ENCODE measurements around the gene FRY.
"Not testable (repeated sequence)": the region's sequence is repeated elsewhere in the genome, so short reads cannot be mapped to it uniquely, and the experiment has no call there.

FRY gene

GRCh38 chr13:32040052-32040642 lies 8.6 kb downstream of the FRY start:
- in situ Hi-C loops (cut with HindIII; ENCODE audit: low sequenced_read_pairs) = no loop called here

DNA sequence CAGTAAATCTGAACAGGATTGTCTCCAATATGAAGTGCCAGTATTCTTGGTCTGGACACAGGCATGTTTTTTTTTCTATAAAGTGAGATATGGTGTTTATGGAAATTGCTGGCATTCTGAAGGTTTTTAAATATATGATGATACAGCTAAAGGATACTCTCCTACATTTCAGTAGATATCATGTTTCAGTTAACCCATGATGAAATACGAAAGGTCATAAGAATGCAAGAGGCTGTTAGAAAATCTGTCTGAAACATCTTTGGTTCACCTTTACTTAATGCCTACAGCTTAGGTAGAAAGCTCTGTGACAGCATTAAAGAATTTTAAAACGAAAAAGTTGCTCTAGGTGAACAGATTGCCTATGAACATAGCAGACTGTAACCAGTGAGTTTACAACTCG lies 9.1 kb downstream of the FRY start:
- in situ Hi-C loops (cut with HindIII; ENCODE audit: low sequenced_read_pairs) = no loop called here

- in situ Hi-C loops (cut with HindIII; ENCODE audit: low sequenced_read_pairs) = no loop called here
These were observed 9.9 kb downstream of the FRY start for GRCh38 chr13:32041429-32041828.

- in situ Hi-C loops (cut with HindIII; ENCODE audit: low sequenced_read_pairs) = no loop called here
These were observed 11.0 kb downstream of the FRY start for GRCh38 chr13:32042551-32042950.

DNA sequence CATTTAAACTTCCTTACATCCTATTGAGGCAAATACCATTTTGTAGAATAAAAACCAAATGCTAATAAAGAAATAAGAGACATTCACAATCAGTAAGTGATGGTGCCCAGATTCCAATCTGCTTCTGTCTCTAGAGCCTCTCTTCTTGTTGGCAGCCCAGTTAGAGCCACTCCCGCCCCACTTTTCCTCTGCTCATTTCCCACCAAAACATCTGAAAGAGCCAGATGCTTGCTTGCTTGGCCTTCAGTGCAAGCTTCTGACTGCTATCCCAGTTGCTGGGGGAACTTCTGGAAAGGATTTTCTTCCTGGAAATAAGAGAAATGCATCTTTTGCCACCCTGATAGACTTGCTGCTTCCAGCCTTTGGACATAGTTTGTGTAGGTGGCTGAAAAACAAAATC lies 12.9 kb downstream of the FRY start:
- in situ Hi-C loops (cut with HindIII; ENCODE audit: low sequenced_read_pairs) = no loop called here

DNA sequence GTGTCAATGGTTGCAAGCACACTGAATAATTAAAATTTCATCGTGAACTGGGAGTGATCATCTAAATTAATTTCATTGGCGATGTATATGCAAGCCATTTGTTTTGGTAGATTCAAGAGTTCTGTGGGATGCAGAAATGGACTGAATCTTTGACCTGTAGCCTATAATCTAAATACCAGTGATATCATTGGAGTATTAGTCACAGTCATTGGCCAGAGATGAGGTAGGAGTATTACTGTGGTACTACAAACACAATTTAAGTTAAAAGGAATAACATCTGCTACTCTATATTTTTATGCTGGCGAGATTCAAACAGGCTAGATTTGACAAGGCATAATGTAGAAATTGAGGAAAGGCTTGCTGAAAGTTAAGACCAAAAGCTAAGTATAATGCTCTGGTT lies 14.0 kb downstream of the FRY start:
- in situ Hi-C loops (cut with HindIII; ENCODE audit: low sequenced_read_pairs) = no loop called here

DNA sequence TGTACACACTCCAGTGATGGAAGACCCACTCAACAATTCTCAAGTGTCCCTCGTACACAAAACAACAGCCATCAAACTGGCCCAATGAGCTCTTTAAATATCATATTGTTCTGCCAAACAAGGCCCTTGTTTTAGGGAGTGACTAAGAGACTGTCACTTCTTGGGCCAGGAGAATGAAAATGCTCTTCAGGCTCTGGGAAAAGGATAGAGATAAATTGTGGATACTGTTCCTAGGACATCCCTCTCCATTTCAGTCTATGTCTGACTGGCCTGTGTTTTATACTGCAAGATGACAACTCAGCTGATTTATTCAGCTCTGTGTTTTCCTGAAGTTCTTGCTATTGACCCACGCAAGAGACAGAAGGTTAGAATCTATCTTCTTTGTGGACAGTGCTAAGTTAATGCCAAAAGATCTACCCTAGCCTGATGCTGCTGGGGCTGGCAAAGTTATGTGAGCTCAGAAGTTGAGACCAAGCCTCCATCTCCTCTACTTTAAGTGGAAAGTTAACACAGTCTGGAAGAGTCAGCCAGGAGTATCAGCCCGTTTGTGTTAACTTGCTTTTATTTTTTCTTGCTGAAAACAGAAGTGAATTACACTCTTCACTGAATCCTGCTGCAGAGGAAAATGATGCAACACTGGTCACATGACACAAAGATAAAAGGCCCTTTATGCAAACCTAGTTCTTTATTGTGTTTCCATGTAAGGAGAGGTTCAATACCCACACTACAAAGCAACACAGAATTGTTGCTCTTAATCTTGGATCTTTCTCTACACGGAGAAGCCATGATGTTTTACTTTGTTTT lies 14.6 kb downstream of the FRY start:
- in situ Hi-C loops (cut with HindIII; ENCODE audit: low sequenced_read_pairs) = no loop called here

GRCh38 chr13:32047088-32047487 lies 15.5 kb downstream of the FRY start:
- in situ Hi-C loops (cut with HindIII; ENCODE audit: low sequenced_read_pairs) = no loop called here

GRCh38 chr13:32047793-32048192 lies 16.2 kb downstream of the FRY start:
- in situ Hi-C loops (cut with HindIII; ENCODE audit: low sequenced_read_pairs) = no loop called here

GRCh38 chr13:32048816-32049215 lies 17.2 kb downstream of the FRY start:
- in situ Hi-C loops (cut with HindIII; ENCODE audit: low sequenced_read_pairs) = no loop called here

GRCh38 chr13:32051156-32051555 lies 19.6 kb downstream of the FRY start:
- in situ Hi-C loops (cut with HindIII; ENCODE audit: low sequenced_read_pairs) = no loop called here

DNA sequence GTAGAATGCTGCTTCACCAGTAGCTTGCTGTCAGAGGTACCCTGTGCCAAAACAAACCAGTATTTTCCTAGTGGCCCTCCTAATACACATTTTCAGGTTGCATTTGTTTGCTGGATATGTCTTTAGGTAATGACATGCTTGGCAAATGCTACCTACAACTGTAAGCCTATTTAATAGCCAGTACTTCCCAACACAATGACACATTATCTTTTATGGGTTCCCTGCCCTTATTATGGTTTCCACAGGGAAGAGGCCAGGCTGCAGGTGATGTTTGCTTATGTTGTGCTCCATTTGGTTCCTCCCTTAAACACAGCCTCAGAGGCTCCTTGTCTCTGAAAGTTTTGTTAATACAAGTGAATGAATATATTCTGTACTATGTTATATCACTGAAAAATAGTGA lies 24.7 kb downstream of the FRY start:
- in situ Hi-C loops (cut with HindIII; ENCODE audit: low sequenced_read_pairs) = no loop called here

- in situ Hi-C loops (cut with HindIII; ENCODE audit: low sequenced_read_pairs) = not testable (repeated sequence)
These were observed 25.8 kb downstream of the FRY start for GRCh38 chr13:32057325-32057724.

- in situ Hi-C loops (cut with HindIII; ENCODE audit: low sequenced_read_pairs) = no loop called here
These were observed 28.0 kb downstream of the FRY start for GRCh38 chr13:32059511-32059984.

DNA sequence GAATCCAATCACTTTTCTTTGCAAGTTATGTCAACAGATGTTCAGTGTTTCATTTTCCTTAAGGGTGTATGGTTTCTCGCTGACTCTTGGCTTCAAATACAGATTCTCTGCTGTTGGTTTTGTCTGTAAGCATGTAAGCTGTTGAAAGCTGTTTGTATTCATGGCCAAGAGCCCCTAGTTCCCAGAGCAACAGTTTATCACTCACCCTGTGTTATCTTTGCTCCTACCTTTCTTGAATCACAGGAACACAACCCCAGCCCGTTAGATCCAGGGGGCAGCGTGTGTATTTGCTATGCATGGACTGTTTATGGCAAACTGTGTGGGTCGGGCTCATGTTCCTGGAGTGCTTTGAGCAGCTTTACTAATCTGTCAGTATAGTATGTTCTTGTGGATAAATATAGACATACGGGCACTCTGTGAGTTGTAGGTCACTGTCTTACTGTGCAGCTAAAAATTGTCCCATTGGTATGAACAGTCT lies 28.9 kb downstream of the FRY start:
- in situ Hi-C loops (cut with HindIII; ENCODE audit: low sequenced_read_pairs) = no loop called here

DNA sequence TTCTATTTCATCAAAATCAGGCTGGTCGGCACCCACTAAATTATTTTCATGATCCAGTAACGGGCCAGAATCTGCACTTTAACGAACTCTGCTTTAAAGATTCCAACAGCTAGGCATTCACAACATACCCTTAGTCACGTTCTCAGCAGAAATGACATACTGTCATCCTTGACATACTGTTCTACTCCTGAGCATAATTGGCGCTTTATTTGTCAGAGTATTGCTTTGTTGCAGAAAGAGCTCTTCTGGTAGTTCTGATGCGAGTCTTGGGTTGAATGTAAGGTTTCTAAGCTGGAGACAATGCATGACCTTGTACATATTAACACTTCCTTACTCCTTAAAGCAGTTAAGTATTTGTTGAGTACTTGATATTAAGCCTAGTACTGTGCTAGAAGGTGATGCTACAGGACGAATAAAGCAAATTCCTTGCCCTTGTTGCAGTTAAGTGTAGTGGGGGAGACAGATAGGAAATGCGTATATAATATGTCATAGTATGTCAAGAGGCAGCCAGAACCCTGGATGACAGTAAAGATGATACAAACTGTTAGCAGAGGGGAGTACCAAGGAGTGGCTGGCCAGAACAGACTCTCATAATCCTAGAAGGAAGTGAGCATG lies 32.2 kb downstream of the FRY start:
- in situ Hi-C loops (cut with HindIII; ENCODE audit: low sequenced_read_pairs) = no loop called here

GRCh38 chr13:32067149-32067961 lies 35.8 kb downstream of the FRY start:
- in situ Hi-C loops (cut with HindIII; ENCODE audit: low sequenced_read_pairs) = no loop called here

DNA sequence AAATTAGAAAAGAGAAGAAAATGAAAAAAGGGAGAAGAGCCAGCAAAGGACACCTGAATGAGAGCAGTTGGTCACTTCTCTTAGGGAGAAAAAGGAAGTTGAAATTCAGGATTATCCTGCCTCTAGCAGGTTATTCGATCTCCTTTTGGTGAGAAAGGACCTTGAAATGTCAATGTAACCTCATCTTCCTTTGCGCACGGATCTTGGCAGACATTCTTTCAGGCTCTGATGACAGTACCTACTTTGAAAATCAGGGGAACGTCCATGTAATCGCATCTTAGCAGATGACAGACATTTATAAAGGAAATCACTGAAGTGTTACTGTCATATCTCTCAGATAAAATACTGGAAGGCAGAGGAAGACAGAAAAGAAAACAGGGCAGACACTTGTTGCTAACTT lies 36.7 kb downstream of the FRY start:
- in situ Hi-C loops (cut with HindIII; ENCODE audit: low sequenced_read_pairs) = no loop called here

- in situ Hi-C loops (cut with HindIII; ENCODE audit: low sequenced_read_pairs) = no loop called here
These were observed 41.7 kb downstream of the FRY start for GRCh38 chr13:32073180-32073864.

DNA sequence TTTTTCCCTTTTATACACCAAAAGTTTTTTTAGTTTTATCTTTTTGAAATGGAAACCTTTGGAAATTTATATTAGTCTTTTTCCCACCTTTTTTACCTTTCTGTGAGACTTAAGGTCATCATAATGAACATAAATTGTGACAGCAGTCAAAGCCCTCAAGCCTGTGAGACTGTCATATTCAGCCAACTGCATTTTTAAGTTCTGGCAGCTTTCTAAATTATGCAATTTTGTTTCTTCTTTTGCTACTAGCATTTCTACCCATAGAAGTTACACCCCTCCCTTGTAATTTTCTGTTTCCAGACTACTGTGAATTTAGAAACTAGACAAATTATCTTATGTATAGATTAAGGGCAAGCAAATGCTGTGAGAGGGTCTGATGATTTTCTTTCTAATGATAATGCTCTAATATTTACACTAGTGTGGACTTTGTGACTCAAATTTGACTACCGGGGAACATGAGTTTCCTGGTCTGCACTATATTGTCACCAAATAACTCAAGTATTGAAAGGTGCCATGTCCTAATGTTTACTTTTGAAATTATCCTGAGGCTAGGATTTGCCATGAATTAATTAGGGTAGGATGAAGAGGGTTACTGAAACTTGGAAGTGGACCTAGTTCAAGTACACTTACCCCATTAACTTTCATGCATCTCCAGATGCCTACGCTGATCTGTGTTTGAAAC lies 43.7 kb downstream of the FRY start:
- in situ Hi-C loops (cut with HindIII; ENCODE audit: low sequenced_read_pairs) = no loop called here

All from DLD1 (cell line).